GM11168 (cell line): ENCODE data around the gene DOC2B.

ENCODE experiments used
- in situ Hi-C: fragments of 300-500 bp; cut with MboI; formaldehyde crosslinking; loops from one replicate; pipeline ENCODE4 v1.12.0; 2022; ENCODE audit warnings: low sequenced_read_pairs; ENCODE audit not compliant: unreplicated experiment

Gene DOC2B

DNA sequence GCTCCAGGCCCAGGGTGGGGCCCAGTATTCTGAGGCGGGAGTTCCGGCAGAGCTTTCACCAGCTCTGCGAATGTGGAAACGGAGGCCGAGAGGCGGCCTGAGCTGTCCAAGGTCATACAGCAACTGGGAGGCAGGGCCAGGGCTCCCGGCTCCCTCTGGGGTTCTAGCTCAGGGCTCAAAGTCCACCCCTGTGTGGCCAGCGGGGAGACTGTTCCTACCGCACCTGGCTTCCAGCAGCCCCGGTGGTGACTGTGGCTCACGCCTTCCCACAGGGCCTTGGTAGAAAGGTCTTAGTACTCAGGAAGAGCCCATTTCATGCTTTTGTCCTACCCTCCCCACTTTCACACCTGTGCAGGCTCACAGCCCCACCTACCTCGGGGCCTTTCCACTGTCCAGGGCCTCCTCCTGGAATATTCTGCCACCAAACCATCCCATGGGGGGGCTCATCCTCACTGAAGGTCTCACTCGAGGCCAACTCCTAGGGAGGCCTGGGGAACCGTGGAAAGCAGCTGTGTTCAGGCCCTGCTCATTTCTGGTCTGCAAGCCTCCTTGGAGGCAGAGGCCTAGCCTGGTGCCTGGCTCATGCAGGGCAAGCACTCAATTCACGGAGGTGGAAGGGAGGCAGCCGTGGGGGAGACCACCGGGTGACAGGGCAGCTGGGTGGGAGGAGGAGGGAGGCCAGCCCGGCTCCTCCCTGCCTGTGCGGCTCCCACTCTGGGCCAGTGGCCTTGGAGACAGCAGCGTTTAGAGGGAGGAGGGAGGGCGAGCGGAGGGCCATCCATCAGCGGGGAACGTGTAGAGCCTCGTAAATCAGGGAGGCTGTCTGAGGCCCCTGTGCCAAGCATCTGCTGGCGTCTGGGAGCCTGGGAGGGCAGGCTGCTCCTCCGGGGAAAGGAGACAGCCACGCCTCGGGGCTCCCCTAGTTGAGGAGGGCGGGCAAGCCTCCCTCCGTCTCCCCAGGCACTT, 12.7 kb upstream of the DOC2B start:
- in situ Hi-C loops, result no loop called here

- in situ Hi-C loops, result no loop called here
Observed at GRCh38 chr17:193426-193810, 12.0 kb upstream of the DOC2B start.

DNA sequence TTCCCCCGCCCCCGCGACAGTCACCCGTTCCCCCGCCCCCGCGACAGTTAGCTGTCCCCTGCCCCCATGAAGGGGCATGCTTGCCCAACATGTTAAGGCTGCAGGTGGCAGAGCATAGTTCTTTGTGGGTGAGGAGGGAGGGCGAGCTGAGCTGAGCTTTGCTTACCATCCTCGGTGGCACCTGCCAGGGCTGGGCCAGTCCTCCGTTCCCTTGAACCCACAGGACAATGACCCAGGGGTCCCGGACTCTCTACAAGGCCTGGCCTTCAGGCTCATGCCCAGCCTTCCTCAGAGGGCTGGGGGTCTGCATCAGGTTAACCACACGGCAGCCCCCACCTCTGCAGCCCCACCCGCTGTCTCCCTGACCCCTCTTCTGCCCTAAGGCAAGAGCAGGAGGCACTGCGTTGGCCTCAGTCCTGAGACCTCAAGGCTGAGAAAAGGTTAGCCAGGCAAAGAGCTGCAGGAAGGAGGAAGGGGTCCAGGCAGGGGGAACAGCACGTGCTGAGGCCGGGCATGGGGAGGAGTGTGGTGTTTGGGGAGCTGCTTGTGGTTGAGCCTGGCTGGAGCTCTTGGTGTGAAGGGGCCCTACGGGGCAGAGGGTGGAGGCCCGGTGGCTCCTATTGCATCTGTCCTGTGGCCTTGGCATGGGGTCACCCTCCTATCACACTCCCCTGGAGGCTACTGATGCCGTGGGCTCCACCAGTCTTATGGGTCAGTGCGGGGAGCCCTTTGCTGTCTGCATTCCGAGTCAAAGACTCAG, 11.4 kb upstream of the DOC2B start:
- in situ Hi-C loops, result no loop called here

- in situ Hi-C loops, result no loop called here
Observed at GRCh38 chr17:189444-189843, 8.0 kb upstream of the DOC2B start.

- in situ Hi-C loops, result no loop called here
Observed at GRCh38 chr17:187130-187529, 5.7 kb upstream of the DOC2B start.

DNA sequence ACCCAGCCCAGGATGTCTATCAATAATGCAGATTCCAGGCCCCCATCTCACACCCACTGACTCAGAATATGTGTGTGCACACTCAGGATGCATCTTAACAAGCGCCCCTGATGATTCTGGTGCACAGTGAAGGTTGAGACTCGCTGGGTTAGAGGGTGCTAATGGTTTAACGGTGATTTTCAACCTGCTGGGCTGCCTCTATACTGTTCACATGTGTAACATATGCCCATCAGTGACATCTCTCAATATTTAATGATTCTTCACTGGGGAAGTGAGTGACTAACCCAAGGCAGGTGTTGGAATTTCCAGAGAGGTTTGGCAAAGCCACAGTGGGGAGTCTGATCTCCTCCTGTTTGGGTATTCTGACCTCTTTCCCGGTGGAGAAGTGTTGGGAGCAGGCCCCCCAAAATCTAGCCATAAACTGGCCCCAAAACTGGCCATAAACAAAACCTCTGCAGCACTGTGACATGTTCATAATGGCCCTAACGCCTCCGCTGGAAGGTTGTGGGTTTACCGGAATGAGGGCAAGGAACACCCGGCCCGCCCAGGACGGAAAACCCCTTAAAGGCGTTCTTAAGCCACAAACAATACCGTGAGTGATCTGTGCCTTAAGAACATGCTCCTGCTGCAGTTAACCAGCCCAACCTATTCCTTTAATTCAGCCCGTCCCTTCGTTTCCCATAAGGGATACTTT, 4.1 kb upstream of the DOC2B start:
- in situ Hi-C loops, result no loop called here

GRCh38 chr17:183021-183420, 1.6 kb upstream of the DOC2B start:
- in situ Hi-C loops, result no loop called here

DNA sequence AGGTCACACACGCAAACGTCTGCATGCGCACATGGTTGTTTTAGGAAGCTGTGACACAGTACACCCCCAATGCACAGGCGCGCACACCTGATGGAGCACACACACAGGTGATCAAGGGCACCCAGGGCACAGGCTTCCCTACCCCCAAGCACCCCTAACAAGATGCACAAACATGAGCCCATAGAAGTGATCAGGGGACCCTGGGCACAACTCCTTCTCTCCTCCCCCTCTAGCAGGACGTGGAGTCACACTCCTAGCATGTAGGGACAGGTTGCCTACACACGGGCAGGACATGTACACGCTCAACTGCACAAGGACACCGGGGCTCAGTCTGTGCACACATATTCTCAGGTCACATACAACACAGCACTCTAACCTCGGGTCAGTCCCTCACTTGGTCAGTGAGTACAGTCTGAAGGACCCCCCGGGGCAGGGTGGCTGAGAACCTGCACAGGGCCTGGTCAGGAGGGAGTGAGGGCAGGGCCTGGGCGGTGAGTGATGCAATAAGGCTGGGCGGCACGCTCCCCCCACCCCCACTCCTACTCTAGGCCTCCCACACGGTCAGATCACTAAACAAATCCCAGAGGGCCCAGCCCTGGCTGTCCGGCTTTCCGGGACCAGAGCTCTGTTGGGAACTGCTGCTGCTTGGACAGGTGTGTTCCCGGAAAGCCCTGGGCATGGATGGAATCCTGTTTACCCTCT, 751 bp upstream of the DOC2B start:
- in situ Hi-C loops, result no loop called here

- in situ Hi-C loops, result no loop called here
Observed at GRCh38 chr17:180381-181244, 837 bp downstream of the DOC2B start.

DNA sequence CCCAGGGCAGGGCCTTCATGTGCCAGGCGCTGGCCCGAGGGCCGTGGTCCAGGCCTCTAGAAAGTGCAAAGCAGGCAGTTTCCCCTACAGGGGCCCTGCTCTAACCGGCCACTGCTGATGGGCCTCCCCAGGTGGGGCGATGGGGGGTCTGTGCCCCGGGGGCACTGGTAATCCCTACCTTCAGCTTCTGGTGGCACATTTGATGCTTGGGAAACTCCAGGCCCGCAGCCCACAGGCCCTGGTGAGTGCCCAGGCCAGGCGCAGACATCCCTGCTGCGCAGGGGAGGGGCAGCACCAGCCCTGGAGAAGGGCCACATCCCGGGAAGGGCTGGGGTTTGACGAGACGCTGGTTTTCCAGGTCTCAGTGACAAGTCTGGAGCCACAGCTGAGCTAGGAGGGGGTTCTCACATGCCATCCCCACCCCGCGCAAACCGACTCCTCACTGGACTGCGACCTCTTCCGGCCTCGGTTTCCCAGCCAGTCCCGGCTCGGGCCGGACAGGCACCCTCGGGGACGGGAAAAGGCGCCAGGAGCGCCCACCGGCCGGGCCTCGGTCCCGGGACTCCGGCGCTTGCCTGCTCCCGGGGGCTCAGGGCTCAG, 1.6 kb downstream of the DOC2B start:
- in situ Hi-C loops, result no loop called here

DNA sequence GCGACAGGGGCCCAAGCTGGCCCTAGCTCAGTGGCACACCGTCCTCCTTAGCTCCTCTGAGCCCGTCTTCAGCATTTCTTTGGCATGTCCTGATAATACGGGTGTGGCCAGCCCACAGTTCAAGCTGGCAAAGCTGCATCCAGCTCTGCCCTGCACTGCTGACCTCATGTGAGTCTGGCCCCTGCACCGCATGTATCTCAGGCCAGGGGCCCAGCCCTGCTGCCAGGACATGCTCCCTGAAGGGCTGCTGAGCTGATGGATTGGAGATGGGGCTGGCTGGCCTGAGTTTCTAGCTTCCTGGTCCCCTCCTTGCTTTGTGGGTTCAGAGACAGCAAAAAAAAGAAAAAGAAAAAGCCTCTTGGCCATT, 2.4 kb downstream of the DOC2B start:
- in situ Hi-C loops, result no loop called here

DNA sequence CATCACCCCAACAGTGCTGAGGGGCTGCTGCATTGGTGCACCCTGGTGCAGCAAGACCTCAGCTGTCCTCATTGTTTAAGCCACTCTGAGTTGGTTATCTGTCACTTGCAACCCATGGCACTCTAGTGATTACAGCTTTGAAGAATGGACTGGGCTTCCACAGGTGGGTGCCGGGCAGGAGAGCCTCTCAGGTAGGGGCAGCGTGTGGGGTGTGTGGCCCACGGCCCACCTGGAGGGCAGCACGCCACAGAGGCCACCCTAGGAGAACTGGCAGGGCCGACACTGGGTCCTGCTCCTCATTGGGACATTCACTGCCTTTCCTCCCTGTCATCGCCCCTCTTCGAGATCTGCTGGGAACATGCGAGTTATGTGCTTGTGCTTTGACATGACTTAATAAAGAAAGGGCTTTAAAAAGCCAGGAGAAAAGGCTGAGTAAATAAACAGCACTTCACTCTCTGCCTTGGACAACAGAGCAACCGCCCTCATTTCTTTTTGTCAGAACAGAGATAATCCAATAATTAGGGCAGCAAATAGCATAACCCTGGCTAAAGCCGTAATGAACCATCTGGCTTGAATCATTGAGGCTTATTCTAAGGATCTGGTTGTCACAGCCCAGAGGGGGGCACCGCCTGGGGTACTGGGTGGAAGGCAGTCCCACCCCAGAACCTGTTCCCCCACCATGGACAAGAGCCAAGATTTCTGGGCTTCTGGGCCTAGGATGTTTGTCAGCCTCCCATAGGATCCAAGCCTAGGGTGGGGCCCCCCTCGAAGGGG, 3.0 kb downstream of the DOC2B start:
- in situ Hi-C loops, result no loop called here

GRCh38 chr17:177762-178161, 3.7 kb downstream of the DOC2B start:
- in situ Hi-C loops, result no loop called here

DNA sequence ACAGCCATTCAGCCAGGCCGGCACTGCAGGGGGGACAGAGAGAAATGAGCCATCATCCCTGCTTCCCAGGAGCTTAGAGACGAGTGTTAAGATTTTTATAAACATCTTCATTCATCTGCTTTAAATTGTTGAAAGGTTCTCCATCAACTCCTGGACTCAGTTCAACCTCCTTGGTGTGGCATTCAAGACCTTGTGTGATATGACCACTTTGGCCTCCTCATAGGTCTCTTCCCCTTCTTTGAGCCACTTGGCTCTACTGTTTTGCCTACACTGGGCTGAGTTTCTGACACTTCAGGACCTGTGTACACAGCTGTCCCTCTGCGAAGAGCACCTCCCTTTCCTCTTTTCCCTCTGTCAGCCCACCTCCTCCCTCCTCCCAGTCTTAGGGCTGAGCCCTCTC, 4.3 kb downstream of the DOC2B start:
- in situ Hi-C loops, result no loop called here

GRCh38 chr17:173166-173911, 8.1 kb downstream of the DOC2B start:
- in situ Hi-C loops, result no loop called here

DNA sequence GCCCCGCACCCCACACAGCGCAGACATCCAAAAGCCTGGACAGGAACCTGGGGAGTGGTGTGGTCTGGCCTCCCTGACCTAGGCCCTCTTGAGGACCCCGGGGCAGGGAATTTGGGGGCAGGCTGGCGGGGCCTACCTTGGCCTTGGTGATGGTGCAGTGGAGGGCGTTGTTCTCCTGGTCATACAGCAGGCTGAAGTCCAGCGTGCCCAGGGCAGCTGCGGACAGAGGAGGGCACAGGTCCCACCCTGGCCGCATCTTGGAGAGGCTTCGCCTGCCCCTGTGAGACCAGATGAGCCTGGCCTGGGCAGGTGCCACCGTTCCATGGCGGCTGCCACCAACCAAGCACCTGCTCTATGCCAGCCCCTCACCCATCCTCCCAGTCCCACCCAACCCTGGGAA, 9.0 kb downstream of the DOC2B start:
- in situ Hi-C loops, result no loop called here

GRCh38 chr17:171871-172270, 9.6 kb downstream of the DOC2B start:
- in situ Hi-C loops, result no loop called here
